GM12878 (cell line): ENCODE results near the gene COPZ2. TPM values are rescaled to one million over a fixed set of nuclear protein-coding genes. Genes with fewer than 3 reads are reported as not detected.

Experiments
- ATAC-seq: fragments of 200-7000 bp; cut with Tn5 transposase; 3 replicates; pipeline ENCODE4 v1.9.1; 2020; ENCODE audit warnings: mild to moderate bottlenecking, moderate library complexity
- BruUV-seq: library from RNA; stranded (reverse); fragments of 400-500 nt; replicated peaks from 2 replicates; lab custom pipeline; 2021; lab: Mats Ljungman, UMichigan
- CTCF ChIA-PET: fragments of 300-600 bp; sonication (Branson Sonifier 250); formaldehyde crosslinking; extraction: SDS; loops from one replicate; lab custom pipeline; 2021; ENCODE audit warnings: inconsistent platforms; lab: Yijun Ruan, JAX
- POLR2A ChIA-PET: fragments of 350-600 bp; formaldehyde crosslinking; extraction: SDS; loops from one replicate; lab custom pipeline; 2021; ENCODE audit warnings: inconsistent platforms; lab: Charles Lee
- RAD21 ChIA-PET: fragments of 300-600 bp; sonication (Branson Sonifier 250); formaldehyde crosslinking; loops from one replicate; lab custom pipeline; 2023; ENCODE audit warnings: antibody characterized with exemption; ENCODE audit not compliant: unreplicated experiment; lab: Charles Lee
- SMC1A ChIA-PET: fragments of 300-600 bp; sonication (Branson Sonifier 250); formaldehyde crosslinking; loops from one replicate; lab custom pipeline; 2023; ENCODE audit not compliant: unreplicated experiment, uncharacterized antibody; lab: Charles Lee
- DNase-seq: peaks from one replicate; pipeline ENCODE4 v3.0.0-alpha.2; 2011; ENCODE audit warnings: low read depth, low spot score
- FAIRE-seq: peaks from 3 replicates; lab custom pipeline; 2011; peaks lifted over from hg19 to GRCh38; lab: Jason Lieb, UNC
- H2AFZ ChIP-seq: 2 replicates; pipeline ENCODE4 v1.6.0; 2011; ENCODE audit warnings: low read depth, low read length, control low read depth; ENCODE audit not compliant: control insufficient read depth
- H3K27ac ChIP-seq: 2 replicates; pipeline ENCODE4 v1.5.1; 2011; ENCODE audit warnings: control low read depth; ENCODE audit not compliant: control insufficient read depth, insufficient read depth
- H3K27me3 ChIP-seq, 2 experiments: replicated peaks in 1 of 2; 2 replicates each; pipeline versions ENCODE4 v1.6.0 to v1.6.1; 2011; ENCODE audit warnings: low read length in 1 of 2; ENCODE audit not compliant: control insufficient read depth in 2 of 2, insufficient read depth in 2 of 2
- H3K36me3 ChIP-seq, 2 experiments: 2 replicates each; pipeline ENCODE4 v1.5.1; 2011; ENCODE audit warnings: low read length in 1 of 2; ENCODE audit not compliant: control insufficient read depth in 2 of 2, insufficient read depth in 2 of 2
- H3K4me1 ChIP-seq: 2 replicates; pipeline ENCODE4 v1.6.1; 2011; ENCODE audit warnings: mild to moderate bottlenecking, low read length, moderate library complexity, mixed read lengths; ENCODE audit not compliant: control insufficient read depth, insufficient read depth
- H3K4me2 ChIP-seq: 2 replicates; pipeline ENCODE4 v1.6.0; 2011; ENCODE audit warnings: control low read depth; ENCODE audit not compliant: control insufficient read depth, insufficient read depth
- H3K4me3 ChIP-seq: fragments of 200-600 bp; sonication (generic); 2 replicates; pipeline ENCODE4 v1.5.1; 2016
- H3K79me2 ChIP-seq: 2 replicates; pipeline ENCODE4 v1.6.0; 2011; ENCODE audit warnings: low read length; ENCODE audit not compliant: control insufficient read depth, insufficient read depth
- H3K9ac ChIP-seq: 2 replicates; pipeline ENCODE4 v1.8.0; 2011; ENCODE audit warnings: low read length, control low read depth, mixed read lengths; ENCODE audit not compliant: control insufficient read depth, insufficient read depth
- H3K9me3 ChIP-seq: replicated peaks from 3 replicates; pipeline ENCODE4 v1.5.1; 2011; ENCODE audit warnings: mild to moderate bottlenecking, low read length; ENCODE audit not compliant: control insufficient read depth, insufficient read depth
- H4K20me1 ChIP-seq: 2 replicates; pipeline ENCODE4 v1.6.0; 2011; ENCODE audit not compliant: control insufficient read depth, insufficient read depth
- BRCA1 ChIP-seq: IDR thresholded peaks from 2 replicates; pipeline ENCODE4 v1.6.1; 2011; ENCODE audit warnings: low read depth, low read length, improper control_type of control experiment
- CEBPB ChIP-seq, 2 experiments: fragments of 150-350 bp in 1 of 2; IDR thresholded peaks; 2 replicates each; pipeline ENCODE4 v1.6.1; 2012 to 2014; ENCODE audit warnings: low read depth in 2 of 2, low read length in 2 of 2, borderline replicate concordance in 1 of 2, inconsistent platforms in 1 of 2
- CHD1 ChIP-seq: IDR thresholded peaks from 2 replicates; pipeline ENCODE4 v1.6.1; 2012; ENCODE audit warnings: low read depth, low read length, improper control_type of control experiment
- IRF4 ChIP-seq: IDR thresholded peaks from 2 replicates; pipeline ENCODE4 v1.6.1; 2011; ENCODE audit warnings: low read depth, low read length
- KLF5 ChIP-seq: fragments of 450-650 bp; IDR thresholded peaks from 2 replicates; pipeline ENCODE4 v1.6.1; 2014; ENCODE audit warnings: mild to moderate bottlenecking; ENCODE audit not compliant: partially characterized antibody
- MTA3 ChIP-seq: IDR thresholded peaks from 2 replicates; pipeline ENCODE4 v1.6.1; 2012; ENCODE audit warnings: low read length, inconsistent platforms, borderline replicate concordance
- PAX5 ChIP-seq: IDR thresholded peaks from 2 replicates; pipeline ENCODE4 v1.6.1; 2011; ENCODE audit warnings: low read depth, low read length, borderline replicate concordance
- POLR2A ChIP-seq: IDR thresholded peaks from 2 replicates; pipeline ENCODE4 v1.6.1; 2011; ENCODE audit warnings: low read depth, mild to moderate bottlenecking, low read length
- POU2F2 ChIP-seq: IDR thresholded peaks from 3 replicates; pipeline ENCODE4 v1.6.1; 2011; ENCODE audit warnings: low read depth, mild to moderate bottlenecking, low read length, borderline replicate concordance
- RUNX3 ChIP-seq: IDR thresholded peaks from 2 replicates; pipeline ENCODE4 v1.6.1; 2012; ENCODE audit warnings: low read length, inconsistent platforms
- SMC3 ChIP-seq: IDR thresholded peaks from 2 replicates; pipeline ENCODE4 v1.6.1; 2011; ENCODE audit warnings: low read length, improper control_type of control experiment, borderline replicate concordance
- STAT3 ChIP-seq: IDR thresholded peaks from 2 replicates; pipeline ENCODE4 v1.6.1; 2011; ENCODE audit warnings: low read depth, low read length, improper control_type of control experiment
- ZBED1 ChIP-seq: IDR thresholded peaks from 2 replicates; pipeline ENCODE4 v1.6.1; 2016; ENCODE audit warnings: borderline replicate concordance
- WGBS: methylation state at CpG from one replicate; pipeline ENCODE4 v1.1.6; 2016; ENCODE audit warnings: low lambda C conversion rate; ENCODE audit not compliant: insufficient replicate concordance, insufficient coverage; ENCODE audit errors: missing lambda C conversion rate; 5-methylcytosine and 5-hydroxymethylcytosine counted together
- in situ Hi-C: fragments of 300-500 bp; cut with MboI; formaldehyde crosslinking; loops from 9 replicates; pipeline ENCODE4 v1.14.3; 2018; ENCODE audit warnings: mixed read lengths
- intact Hi-C: fragments of 100-400 bp; cut with micrococcal nuclease; formaldehyde crosslinking; loops from one replicate; pipeline ENCODE4 v1.14.2; 2022; ENCODE audit not compliant: unreplicated experiment
- polyA plus RNA-seq, 11 experiments: library from polyadenylated mRNA; depleted of rRNA in 4 of 11; unstranded in 6 of 11; stranded (reverse) in 5 of 11; fragments of >200 nt; fragmentation: Nextera tagmentation in 4 of 11; fragmentation: Illumina TruSeq in 1 of 11; extraction: Ambion mirVana in 4 of 11; extraction: Trizol in 1 of 11; gene quantifications; 1 replicate in 1 of 11; 2 replicates in 10 of 11; pipeline versions ENCODE4 v1.2.1 to v1.2.3, GENCODE V29; 2011 to 2016; ENCODE audit warnings: inconsistent platforms in 2 of 11, missing spikeins in 2 of 11, low read depth in 1 of 11
- total RNA-seq, 4 experiments: library from RNA; depleted of rRNA in 3 of 4; stranded (reverse); fragments of >200 nt in 3 of 4; fragmentation: Illumina TruSeq in 1 of 4; extraction: Trizol in 1 of 4; gene quantifications; 2 replicates each; pipeline versions ENCODE4 v1.2.1 to v1.2.3, GENCODE V29; 2013 to 2021
- TF ChIP-seq, protein P1 (sequence below): IDR thresholded peaks from 2 replicates; pipeline ENCODE4 v1.6.1; 2012; ENCODE audit warnings: low read length, inconsistent platforms
- TF ChIP-seq, protein P2 (sequence below): IDR thresholded peaks from 2 replicates; pipeline ENCODE4 v1.6.1; 2011; ENCODE audit warnings: low read depth, low read length, improper control_type of control experiment, borderline replicate concordance
- TF ChIP-seq, protein P3 (sequence below): fragments of 450-650 bp; IDR thresholded peaks from 2 replicates; pipeline ENCODE4 v1.6.1; 2018; ENCODE audit warnings: borderline replicate concordance, mild to moderate bottlenecking; ENCODE audit not compliant: partially characterized antibody
- TF ChIP-seq, protein P4 (sequence below): fragments of 450-650 bp; IDR thresholded peaks from 2 replicates; pipeline ENCODE4 v1.6.1; 2017; ENCODE audit warnings: mild to moderate bottlenecking

Gene COPZ2
- total and polyA plus RNA-seq, 10 of the 15 experiments (the other 5 are each of a cell fraction or from before 2014, with no cell fraction given) = 0.20 to 4.3 (median 2.6) TPM

DNA sequence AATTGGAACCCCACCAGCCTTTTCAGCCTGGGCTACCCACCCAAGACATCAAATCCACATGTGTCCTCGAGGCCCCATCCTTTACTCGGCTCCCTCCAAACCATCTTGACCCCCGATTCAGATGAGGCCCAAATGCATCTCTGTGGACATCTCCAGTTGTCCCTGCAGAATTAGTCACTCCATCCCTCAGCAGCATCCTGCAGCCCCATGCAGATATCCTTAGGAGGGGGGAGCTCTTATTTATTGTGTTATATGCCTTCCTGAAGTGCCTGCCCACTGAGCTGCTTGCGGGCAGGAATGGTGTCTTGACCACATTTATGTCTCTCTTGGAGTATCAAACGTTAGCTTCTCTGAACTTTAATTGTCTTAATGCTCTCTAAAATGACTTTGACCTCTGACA, 51.1 kb downstream of the COPZ2 start (continued):
- TF ChIP-seq PAX5 (no peak), KLF5 (no peak), BRCA1 (no peak), POLR2A (no peak), SMC3 (no peak), STAT3 (no peak), CEBPB (IDR thresholded peaks at IDR 0.05; ENCODE audit: borderline replicate concordance in 1 of 2, low read depth in 2 of 2, low read length in 2 of 2) (no peak)
- TF ChIP-seq, protein P1, sequence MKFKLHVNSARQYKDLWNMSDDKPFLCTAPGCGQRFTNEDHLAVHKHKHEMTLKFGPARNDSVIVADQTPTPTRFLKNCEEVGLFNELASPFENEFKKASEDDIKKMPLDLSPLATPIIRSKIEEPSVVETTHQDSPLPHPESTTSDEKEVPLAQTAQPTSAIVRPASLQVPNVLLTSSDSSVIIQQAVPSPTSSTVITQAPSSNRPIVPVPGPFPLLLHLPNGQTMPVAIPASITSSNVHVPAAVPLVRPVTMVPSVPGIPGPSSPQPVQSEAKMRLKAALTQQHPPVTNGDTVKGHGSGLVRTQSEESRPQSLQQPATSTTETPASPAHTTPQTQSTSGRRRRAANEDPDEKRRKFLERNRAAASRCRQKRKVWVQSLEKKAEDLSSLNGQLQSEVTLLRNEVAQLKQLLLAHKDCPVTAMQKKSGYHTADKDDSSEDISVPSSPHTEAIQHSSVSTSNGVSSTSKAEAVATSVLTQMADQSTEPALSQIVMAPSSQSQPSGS = no peak
- TF ChIP-seq, protein P2, sequence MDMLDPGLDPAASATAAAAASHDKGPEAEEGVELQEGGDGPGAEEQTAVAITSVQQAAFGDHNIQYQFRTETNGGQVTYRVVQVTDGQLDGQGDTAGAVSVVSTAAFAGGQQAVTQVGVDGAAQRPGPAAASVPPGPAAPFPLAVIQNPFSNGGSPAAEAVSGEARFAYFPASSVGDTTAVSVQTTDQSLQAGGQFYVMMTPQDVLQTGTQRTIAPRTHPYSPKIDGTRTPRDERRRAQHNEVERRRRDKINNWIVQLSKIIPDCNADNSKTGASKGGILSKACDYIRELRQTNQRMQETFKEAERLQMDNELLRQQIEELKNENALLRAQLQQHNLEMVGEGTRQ = no peak

DNA sequence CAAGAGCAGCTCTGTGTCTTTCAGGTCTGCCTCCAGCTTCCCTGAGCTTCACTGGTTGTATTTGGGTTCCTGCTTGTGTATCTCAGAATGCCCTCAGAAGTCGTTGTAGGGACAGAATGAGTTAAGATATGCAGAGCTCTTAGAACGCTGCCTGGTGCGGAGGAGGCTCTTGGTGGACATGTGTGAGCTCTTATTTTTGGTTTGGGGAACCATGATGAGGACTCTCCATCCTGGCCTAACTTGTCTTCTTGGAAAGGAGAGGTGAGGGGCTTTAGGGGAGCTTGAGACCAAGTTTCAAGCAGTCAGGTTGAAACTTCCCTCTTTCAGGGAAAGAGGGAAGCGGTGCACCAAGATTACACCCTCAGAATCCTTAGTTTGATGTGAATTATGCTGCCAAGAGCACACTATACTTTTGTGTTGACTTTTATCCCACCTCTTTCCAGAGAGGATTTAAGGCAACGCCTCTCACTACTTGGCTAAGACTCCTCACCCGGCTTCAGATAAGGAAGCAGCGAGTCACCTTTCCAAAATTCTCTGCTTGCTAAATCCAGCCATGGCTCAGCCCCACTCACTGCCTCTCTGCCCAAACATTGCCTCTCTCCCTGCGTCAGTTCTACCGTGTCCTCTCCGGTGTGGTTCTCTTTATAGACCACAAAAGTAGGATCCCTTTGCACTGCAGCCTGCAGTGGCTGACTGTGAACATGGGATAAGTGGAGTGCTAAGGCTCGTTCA, 53.9 kb downstream of the COPZ2 start:
- in situ Hi-C loops = loop anchor here (5.0 kb wide), 1 partner anchor 34 kb away; no protein-coding TSS in a partner anchor
- 98% methylated on average over 11 of the region's 11 CpGs for WGBS
- TF ChIP-seq, protein P3, sequence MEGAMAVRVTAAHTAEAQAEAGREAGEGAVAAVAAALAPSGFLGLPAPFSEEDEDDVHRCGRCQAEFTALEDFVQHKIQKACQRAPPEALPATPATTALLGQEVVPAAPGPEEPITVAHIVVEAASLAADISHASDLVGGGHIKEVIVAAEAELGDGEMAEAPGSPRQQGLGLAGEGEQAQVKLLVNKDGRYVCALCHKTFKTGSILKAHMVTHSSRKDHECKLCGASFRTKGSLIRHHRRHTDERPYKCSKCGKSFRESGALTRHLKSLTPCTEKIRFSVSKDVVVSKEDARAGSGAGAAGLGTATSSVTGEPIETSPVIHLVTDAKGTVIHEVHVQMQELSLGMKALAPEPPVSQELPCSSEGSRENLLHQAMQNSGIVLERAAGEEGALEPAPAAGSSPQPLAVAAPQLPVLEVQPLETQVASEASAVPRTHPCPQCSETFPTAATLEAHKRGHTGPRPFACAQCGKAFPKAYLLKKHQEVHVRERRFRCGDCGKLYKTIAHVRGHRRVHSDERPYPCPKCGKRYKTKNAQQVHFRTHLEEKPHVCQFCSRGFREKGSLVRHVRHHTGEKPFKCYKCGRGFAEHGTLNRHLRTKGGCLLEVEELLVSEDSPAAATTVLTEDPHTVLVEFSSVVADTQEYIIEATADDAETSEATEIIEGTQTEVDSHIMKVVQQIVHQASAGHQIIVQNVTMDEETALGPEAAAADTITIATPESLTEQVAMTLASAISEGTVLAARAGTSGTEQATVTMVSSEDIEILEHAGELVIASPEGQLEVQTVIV = no peak
- TF ChIP-seq POU2F2 (no peak), RUNX3 (no peak), IRF4 (no peak), ZBED1 (no peak), MTA3 (no peak), CHD1 (no peak)
- TF ChIP-seq, protein P4, sequence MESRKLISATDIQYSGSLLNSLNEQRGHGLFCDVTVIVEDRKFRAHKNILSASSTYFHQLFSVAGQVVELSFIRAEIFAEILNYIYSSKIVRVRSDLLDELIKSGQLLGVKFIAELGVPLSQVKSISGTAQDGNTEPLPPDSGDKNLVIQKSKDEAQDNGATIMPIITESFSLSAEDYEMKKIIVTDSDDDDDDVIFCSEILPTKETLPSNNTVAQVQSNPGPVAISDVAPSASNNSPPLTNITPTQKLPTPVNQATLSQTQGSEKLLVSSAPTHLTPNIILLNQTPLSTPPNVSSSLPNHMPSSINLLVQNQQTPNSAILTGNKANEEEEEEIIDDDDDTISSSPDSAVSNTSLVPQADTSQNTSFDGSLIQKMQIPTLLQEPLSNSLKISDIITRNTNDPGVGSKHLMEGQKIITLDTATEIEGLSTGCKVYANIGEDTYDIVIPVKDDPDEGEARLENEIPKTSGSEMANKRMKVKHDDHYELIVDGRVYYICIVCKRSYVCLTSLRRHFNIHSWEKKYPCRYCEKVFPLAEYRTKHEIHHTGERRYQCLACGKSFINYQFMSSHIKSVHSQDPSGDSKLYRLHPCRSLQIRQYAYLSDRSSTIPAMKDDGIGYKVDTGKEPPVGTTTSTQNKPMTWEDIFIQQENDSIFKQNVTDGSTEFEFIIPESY = no peak

More for the DNA sequence above, 53.9 kb downstream of the COPZ2 start:
- no peaks in the 10 kb centered on the region for H4K20me1 ChIP-seq
- ATAC-seq = no peak
- H3K9ac ChIP-seq = no peak overlapping the region
- H3K36me3 ChIP-seq = peaks cover 16 to 33% of the 10 kb centered on the region in 2 experiments; a peak in 3 of 4 replicates
- intact Hi-C loops = no loop called here
- no peak overlapping the region for H3K4me3 ChIP-seq
- ChIA-PET POLR2A (interaction anchor here (0.6 to 0.9 kb wide), 4 partner anchors 9 to 57 kb away, joined by 3 read pairs; partner anchors contain the start of gene CDK5RAP3), CTCF (interaction anchor here (1.3 to 12.3 kb wide), 2 partner anchors 13 to 33 kb away, joined by 4 to 454 read pairs; partner anchors contain the start of gene CDK5RAP3), RAD21 (interaction anchor here (0.8 to 1.8 kb wide), 3 partner anchors 12 to 42 kb away, joined by 3 to 6 read pairs (median 4); no protein-coding TSS in a partner anchor), SMC1A (interaction anchor here (2.9 to 17.2 kb wide), 2 partner anchors 28 to 34 kb away, joined by 8 to 332 read pairs; no protein-coding TSS in a partner anchor)
- peaks cover under 1% of the 10 kb centered on the region for H3K4me1 ChIP-seq
- H3K27me3 ChIP-seq = no peaks in the 10 kb centered on the region
- H2AFZ ChIP-seq = no peak overlapping the region
- H3K27ac ChIP-seq = no peak overlapping the region
- DNase-seq = no peak
- no peak overlapping the region for H3K4me2 ChIP-seq
- FAIRE-seq = no peak
- no peaks in the 10 kb centered on the region for H3K9me3 ChIP-seq
- no peaks in the 10 kb centered on the region for H3K79me2 ChIP-seq
- BruUV-seq = no TSS peak
